ENCODE measurements around the gene IL31.

The IL31 gene

DNA sequence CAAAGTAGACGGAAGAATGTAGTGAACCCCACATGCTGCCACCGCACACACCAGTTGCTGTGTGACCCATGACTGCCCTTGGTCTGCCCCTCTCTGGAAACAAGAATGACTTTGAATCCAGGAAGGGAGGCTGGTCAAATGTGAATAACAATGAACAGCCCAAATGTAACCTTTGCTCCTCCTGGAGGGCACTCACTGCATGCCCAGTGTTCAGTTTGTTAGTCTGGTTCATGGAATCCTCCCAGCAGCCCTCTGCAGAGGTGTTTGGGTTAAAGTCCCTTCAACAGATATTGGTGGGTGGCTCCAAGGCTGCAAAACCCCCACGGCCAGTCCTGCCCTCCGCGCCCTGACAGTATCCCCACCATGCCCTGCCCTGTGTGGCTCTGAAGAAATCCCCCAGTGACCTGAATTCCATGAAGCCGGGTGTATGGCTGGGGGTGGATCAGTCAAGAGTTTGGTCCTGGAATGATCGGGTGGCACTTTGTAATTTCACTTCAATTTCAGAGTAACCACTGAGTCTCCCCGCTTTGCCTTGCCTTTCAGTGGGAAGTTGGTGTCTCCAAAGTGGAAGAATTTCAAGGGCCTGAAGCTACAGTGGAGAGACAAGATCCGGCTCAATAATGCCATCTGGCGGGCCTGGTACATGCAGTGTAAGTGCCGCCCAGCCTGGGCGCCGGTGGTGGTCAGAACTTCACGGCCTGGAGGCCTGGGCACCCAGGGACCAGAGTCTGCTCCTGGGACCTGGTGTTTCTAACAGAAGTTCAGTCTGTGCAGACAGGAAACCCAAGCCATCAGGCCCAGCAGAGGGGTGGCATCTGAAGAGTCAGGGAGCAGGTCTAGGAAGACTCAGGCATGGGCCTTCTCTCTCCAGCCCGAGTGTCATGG, 47.1 kb downstream of the IL31 start:
- DNase-seq: no peak

DNA sequence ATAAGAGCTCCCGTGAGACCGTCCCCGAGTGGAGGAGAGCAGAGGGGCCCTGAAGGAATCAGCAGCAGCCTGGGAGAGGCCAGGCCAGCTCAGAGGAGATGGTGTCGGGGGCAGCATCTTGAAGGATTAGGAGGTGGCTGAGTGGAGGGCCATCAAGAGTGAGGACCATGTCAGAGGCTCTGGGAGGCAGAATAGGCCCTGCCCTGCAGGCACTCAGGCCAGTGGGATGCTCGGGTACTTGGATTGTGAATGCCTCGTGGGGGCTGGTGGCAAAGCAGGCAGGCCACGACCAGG, 47.7 kb downstream of the IL31 start:
- DNase-seq: no peak

DNA sequence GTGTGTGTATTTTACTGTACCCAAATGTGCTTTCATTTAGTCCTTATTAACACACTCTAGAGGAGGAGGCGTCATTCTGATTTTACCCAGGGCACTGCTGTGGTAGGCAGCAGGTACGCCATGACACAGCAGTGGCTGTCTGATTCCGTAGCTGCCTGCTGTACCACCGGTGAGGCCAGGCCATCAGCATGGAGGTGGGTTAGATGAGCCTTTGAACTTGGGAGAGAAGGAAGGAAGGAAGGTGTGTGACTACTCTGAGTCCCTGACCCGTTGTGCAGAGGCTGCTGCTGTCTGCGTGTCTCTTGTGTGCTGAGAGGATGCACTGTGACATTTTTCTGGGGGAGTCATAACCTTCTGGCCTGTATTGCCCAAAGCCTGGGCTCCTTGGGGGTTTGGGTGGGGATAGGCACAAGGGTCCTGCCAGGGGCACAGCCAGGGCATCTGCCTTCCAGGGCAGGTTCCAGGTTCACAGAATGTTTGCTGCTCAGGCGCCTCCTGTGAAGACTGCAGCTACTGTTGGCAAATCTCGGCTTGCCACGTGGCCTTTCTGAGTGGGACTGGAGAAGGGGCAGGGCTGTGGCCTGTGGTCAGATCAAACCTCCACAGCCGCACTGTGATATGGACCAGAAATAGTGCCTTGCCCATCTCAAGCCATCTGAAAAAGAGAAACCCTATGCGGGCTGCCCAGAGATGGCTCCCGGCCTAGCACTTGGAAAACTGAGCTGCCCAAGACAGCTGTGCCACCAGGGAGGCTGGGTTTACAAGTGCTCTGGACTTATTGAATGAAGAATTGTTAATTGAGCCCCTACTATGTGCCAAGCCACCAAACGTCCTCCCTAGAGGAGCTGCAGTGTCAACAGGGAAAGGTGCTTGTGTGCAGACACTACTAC, 48.3 kb downstream of the IL31 start:
- peak; percentile 51 for DNase-seq

DNA sequence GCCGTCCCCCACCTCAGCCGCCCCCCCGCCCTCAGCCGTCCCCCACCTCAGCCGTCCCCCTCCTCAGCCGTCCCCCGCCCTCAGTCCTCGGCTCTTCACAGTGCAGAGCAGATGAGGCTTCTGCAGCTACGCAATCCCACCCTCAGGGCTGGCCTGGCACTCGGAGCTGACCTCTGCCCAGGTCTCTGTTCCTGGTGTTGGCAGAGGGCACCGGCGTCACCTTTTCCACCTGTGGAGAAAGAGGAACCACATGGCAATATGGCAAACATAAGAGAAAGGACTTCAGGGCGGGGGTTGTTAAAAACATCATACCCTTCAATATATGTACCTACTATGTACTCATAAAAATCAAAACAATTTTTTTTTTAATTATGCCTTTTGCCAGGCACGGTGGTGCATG, 49.7 kb downstream of the IL31 start:
- DNase-seq: no peak

DNA sequence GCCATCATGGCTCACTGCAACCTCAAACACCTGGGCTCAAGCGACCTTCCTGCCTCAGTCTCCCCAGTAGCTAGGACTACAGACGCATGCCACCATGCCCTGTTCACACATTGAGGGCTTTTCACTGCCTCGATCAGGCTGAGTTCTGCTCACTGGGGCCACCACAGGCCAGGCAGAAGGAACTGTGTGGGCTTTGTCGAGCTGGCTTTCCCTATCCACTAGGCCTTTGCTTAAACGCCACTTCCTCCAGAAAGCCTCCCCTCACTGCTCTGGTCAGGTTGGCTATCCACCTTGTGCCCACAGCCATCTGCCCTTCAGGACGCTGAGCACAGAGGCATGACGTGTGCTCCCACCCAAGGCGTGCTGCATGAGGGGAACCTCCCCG, 50.3 kb downstream of the IL31 start:
- no peak for DNase-seq

DNA sequence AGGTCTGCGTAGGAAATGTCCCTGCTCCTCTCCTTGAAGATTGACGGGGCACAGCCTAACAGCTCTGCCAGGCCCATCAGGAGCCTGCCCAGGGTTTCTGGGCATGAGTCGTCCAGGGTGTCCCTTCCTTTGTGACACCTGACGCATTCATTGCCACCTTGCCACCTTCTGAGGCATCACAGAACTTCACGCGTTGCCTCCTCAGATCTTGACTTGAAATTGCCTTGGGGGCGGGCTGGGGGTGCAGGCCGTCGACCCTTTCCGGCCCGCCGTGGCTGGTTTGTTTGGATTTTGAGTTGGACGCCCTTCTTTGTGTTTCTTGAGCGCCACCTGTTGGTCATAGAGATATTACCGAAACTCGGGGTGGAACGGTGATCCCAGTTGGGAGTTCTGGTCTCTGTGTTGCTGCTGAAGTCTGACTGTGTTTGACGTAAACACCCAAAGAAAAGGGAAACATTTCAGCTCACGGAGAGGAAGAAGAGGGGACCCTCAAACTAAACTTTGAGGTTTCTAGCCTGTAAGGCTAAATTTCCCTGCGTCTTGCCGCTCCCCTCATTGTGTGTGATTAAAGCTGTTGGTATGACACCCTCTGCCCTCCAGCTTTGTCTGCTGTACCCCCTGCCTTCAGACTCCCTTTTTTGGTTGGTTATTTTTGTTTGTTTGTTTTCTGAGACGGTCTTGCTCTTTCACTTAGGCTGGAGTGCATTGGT, 50.8 kb downstream of the IL31 start:
- peak; percentile 82 for DNase-seq
